GM20000 (cell line): ENCODE data around the gene PLEKHG4B.

Experiments used
- DNase-seq: peaks from one replicate; pipeline ENCODE4 v3.0.0; 2012; ENCODE audit warnings: low spot score
- TF ChIP-seq, protein P1 (sequence below): IDR thresholded peaks from 2 replicates; pipeline ENCODE4 v1.5.1; 2012; ENCODE audit warnings: mild to moderate bottlenecking, control low read depth; ENCODE audit errors: extremely low read depth, missing control alignments

The PLEKHG4B gene

DNA sequence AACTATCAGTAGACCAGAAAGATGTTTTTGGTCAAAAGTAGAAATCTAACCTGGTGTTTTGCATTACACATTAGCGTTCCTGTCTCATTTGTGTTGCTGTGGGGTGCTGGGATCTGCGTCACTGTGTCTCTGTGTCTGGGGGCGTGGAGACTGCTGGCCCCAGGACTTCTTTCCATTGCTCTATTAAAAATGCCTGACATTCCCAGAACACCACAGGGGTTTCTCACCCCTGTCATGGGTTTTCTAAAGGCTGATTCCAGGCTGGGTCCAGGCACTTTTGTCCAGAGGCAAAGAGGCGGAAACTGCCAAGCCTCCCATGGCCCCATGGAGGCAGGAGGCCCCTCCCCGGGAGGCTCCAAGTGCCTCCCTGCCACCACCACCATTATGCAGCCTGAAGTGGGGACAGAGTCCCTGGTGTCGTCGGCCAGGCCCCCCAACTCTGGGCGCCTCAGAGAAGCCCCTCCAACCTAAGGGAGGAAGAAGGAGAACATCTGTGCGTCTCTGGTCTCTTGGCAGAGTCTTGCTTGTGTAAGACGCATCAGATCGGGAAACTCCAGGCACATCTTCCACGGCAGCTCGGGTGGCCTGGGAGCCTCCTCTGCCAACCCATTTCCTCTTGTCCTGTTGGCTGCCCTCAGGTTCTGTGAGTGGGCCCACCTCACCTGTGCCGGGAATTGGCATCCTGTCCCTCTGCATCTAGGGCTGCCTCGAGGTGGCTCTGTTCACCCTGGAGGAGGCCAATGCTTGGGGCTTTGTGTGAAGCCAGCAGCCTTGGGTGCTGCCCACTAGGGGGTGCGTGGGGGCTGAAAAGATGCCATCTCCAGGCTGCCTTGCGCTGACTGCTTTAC lies 13.8 kb upstream of the PLEKHG4B start:
- no peak for DNase-seq
- TF ChIP-seq, protein P1, sequence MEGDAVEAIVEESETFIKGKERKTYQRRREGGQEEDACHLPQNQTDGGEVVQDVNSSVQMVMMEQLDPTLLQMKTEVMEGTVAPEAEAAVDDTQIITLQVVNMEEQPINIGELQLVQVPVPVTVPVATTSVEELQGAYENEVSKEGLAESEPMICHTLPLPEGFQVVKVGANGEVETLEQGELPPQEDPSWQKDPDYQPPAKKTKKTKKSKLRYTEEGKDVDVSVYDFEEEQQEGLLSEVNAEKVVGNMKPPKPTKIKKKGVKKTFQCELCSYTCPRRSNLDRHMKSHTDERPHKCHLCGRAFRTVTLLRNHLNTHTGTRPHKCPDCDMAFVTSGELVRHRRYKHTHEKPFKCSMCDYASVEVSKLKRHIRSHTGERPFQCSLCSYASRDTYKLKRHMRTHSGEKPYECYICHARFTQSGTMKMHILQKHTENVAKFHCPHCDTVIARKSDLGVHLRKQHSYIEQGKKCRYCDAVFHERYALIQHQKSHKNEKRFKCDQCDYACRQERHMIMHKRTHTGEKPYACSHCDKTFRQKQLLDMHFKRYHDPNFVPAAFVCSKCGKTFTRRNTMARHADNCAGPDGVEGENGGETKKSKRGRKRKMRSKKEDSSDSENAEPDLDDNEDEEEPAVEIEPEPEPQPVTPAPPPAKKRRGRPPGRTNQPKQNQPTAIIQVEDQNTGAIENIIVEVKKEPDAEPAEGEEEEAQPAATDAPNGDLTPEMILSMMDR, result peak; percentile 1

DNA sequence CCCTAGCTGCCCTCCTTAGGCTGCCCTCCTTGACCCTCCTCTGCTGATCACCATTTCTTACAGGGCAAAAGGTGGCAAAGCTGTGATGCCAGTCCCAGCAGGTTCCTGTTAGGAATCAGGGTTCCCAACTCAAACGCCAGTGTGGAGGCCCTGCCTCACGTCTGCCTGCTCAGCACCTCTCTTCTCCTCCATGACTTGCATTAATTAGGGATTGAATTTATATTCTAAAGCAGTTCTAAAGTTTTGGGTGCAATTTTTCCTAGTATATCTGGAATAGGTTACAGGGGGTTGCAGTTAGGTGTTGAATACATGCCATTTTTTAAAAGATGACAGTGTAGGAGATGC lies 13.2 kb upstream of the PLEKHG4B start:
- TF ChIP-seq, protein P1, result no peak
- DNase-seq, result no peak

DNA sequence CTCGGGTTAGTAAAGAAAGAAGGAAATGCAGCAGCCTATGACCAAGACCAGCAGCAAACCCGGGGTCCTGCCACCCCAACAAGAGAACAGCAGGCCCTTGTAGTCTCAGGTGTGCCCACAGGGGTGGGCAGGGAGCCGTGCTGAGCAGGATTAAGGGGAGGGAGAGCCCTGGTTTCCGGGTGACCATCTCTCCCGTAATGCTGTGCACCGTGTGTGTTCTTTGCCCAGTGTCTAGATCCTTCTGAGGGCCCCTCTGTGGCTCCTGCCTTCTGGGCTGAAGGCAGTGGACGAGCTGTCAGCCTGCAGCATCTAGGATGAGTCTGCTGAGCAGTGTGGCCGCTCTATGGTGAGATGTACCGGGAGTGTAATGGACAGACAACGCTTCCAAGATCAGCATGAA lies 12.7 kb upstream of the PLEKHG4B start:
- DNase-seq, result no peak
- TF ChIP-seq, protein P1, result no peak

DNA sequence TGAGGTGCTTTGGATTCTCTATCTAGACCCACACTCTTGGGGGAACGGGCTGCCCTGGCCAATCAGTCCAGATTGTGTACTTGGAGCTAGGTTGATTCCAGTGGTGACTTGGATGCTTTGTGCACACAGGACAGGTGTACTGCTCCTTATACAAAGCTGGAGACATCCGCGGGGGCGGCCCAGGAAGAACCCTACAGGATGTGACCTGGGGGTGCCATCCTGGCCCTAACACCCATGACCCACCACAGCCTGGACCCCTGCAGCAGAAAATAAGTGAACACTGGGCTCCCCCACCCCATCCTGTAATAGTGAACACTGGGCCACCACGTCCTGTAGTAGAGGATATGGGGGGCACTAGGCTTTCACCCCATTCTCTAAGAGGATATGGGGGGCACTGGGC lies 12.1 kb upstream of the PLEKHG4B start:
- DNase-seq, result no peak
- TF ChIP-seq, protein P1, result no peak

DNA sequence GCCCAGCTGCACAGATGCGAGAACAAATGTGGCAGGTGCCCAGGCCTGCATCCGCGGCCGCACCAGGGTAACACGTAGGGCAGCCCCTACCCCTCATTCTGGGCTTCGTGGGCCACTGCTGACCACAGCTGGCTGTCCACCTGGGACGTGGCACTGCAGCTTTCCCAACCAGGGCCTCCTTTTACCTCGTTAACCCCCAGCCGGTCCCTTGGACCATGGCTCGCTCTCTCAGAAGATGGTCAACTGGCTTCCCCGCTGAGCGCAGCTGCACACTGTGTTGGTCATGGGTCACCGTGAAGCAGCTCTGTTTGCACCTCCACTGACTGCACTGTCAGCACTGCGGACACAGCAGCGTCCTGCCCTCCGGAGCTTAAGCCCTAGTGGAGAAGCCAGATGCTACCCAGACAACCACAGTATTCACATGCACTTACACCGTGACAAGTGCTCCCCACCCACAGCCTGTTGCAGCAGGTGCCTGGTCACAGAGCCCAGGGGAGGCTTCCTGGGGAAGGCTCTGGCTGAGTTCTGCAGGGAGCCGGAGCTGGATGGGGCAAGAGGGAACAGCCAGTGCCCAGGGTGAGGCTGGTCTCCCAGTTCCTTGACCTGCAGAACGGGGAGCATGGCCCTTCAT lies 10.5 kb upstream of the PLEKHG4B start:
- no peak for DNase-seq
- TF ChIP-seq, protein P1, result no peak

DNA sequence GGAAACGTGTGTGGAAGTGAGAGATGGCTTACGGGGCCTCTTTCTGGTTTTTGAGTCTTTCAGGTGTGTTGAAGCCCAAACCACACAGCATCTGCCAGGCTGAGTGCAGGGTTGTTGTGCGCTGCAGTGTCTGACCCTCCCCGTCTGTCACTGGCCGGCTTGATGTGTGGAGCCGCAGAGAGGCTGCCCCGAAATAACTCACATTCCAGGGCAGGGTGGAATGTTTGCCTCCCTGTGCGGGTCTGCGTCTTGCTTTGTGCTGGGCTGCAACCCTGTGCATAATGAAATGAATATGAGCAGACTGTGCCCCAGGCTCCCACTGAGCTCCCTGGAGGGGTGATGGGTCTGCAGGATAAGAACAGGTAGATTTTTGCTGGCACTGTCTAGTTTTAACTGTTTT lies 9.9 kb upstream of the PLEKHG4B start:
- no peak for DNase-seq
- TF ChIP-seq, protein P1, result no peak

DNA sequence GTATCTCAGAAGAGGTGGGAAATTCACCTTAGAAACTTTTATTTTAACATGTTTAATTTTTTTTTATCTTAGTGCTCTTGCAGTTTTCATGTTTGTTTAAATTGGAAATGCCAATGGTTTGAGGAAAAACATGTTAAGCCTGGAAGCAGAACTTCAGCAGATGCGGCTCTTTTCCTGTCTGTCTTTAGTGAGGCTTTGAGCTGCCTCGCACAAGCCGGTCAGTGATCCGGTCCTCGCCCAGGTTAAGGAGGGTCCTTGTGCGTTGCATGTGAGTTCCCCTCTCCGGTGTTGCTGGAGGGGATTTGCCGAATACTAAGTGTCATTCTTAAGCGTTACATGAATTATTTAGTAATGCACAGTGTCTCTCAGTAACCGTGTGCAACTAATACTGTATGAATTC lies 9.4 kb upstream of the PLEKHG4B start:
- DNase-seq, result no peak
- TF ChIP-seq, protein P1, result no peak
